ENCODE data around the gene ARFGEF2. TPM values are rescaled to one million over a fixed set of nuclear protein-coding genes. Genes with fewer than 3 reads are reported as not detected.

Gene ARFGEF2
- total and polyA plus RNA-seq, 2 of the 8 experiments (the other 6 are each of a cell fraction or from before 2014, with no cell fraction given): 8.1 to 21.8 TPM

DNA sequence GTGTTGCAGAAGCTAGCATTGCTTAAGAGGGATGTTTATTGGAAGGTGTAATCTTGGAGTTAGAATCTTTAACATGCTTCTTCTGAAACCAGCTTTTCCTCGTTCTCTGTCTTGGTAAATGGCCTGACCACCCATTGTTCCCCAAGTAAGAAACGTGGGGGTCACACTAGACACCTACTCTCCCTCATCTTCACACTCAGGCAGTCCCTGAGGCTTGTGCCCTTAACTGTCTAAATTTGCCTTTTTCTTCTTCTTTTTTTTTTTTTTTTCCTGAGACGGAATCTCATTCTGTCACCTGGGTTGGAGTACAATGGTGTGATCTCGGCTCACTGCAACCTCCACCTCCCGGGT lies 16.2 kb upstream of the ARFGEF2 start (continued):
- no peak for TF ChIP-seq SP1 (IDR thresholded peaks at IDR 0.05; ENCODE audit: low read depth, low read length)
- no peak for TF ChIP-seq RNF2 (IDR thresholded peaks at IDR 0.05; ENCODE audit: borderline replicate concordance, low read depth, low read length, missing control alignments, poor library complexity, severe bottlenecking)
- no peak for TF ChIP-seq CHD1 (IDR thresholded peaks at IDR 0.05; ENCODE audit: low read depth, low read length)
- no peak for TF ChIP-seq SRF (IDR thresholded peaks at IDR 0.05; ENCODE audit: low read depth, low read length)
- no peak for TF ChIP-seq GTF2F1 (IDR thresholded peaks at IDR 0.05; ENCODE audit: borderline replicate concordance, low read depth, low read length)
- no peak for TF ChIP-seq RXRA (IDR thresholded peaks at IDR 0.05; ENCODE audit: insufficient read depth, low read depth, low read length)
- no peak for TF ChIP-seq MAFK (IDR thresholded peaks at IDR 0.05; ENCODE audit: low read depth, low read length)
- no peak for TF ChIP-seq CEBPB (IDR thresholded peaks at IDR 0.05; ENCODE audit: low read depth, low read length)

All from H1 (cell line).